GM19035 (cell line): ENCODE results near the gene CHST12.
"Not testable (repeated sequence)": the region's sequence is repeated elsewhere in the genome, so short reads cannot be mapped to it uniquely, and the experiment has no call there.

Source experiments
- ATAC-seq: cut with Tn5 transposase; IDR thresholded peaks from one replicate; pipeline ENCODE4 v1.9.1; 2021; ENCODE audit not compliant: unreplicated experiment

CHST12 gene

DNA sequence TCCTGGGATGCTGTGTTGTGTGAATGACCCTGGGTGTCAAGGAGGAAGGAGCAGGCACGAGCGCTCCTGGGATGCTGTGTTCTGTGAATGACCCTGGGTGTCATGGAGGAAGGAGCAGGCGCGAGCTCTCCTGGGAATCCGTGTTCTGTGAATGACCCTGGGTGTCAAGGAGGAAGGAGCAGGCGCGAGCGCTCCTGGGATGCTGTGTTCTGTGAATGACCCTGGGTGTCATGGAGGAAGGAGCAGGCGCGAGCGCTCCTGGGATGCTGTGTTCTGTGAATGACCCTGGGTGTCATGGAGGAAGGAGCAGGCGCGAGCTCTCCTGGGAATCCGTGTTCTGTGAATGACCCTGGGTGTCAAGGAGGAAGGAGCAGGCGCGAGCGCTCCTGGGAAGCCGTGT is 25.9 kb upstream of the CHST12 start:
- ATAC-seq = not testable (repeated sequence)

DNA sequence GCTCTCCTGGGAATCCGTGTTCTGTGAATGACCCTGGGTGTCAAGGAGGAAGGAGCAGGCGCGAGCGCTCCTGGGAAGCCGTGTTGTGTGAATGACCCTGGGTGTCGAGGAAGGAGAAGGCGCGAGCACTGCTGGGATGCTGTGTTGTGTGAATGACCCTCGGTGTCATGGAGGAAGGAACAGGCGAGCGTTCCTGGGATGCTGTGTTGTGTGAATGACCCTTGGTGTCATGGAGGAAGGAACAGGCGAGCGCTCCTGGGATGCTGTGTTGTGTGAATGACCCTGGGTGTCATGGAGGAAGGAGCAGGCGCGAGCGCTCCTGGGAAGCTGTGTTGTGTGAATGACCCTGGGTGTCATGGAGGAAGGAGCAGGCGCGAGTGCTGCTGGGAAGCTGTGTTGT is 25.3 kb upstream of the CHST12 start:
- ATAC-seq = not testable (repeated sequence)

DNA sequence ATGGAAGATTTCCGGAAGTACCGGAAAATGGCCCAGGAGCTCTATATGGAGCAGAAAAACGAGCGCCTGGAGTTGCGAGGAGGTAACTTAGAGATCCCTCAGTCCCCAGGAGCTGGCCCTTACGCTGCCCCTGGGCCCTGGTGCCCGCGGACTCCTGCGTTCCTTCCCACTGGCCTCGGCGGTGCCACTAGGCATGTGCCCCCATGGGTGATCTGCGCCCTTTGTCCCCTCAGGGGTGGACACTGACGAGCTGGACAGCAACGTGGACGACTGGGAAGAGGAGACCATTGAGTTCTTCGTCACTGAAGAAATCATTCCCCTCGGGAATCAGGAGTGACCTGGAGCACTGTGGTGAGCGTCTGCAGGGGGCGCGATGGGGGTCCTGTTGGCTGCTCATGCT is 24.2 kb upstream of the CHST12 start:
- no peak for ATAC-seq

GRCh38 chr7:2379821-2380450 is 23.5 kb upstream of the CHST12 start:
- ATAC-seq = no peak

DNA sequence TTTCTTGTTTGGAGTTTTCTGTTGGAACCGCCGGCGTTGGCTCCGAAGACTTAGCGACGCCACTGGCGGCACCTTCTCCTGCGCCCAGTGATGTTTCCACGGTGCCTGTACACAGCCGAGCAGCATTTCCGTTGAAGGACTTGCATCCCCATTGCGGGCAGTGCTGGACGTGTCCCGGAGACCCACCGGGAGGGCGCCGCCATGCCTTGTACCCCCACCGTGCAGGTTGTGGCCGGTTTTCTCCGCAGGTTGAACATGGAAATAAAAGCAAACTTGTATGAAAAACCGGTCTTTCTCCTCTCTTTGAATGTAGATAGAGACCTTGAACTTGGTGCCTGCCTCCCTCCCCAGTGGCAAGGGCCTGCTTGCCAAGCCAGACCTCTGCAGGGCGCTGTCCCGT is 22.9 kb upstream of the CHST12 start:
- no peak for ATAC-seq

DNA sequence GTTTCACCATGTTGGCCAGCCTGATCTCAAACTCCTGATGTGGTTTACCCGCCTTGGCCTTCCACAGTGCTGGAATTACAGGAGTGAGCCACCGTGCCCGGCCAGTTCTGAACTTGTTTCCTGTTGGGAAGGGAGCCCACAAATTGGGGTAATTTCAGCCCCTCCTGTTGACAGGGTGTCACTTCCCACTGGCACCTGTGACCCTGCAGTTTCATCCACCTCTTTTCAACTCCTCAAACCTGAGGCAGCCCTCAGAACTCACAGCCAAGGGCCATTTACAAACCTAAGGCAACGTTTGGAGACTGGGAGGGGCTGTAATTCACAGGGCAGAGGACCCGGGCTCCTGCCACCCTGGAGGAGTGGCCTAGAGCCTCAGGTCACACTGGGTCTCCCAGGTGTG is 22.2 kb upstream of the CHST12 start:
- no peak for ATAC-seq

GRCh38 chr7:2381881-2382509 is 21.4 kb upstream of the CHST12 start:
- no peak for ATAC-seq

DNA sequence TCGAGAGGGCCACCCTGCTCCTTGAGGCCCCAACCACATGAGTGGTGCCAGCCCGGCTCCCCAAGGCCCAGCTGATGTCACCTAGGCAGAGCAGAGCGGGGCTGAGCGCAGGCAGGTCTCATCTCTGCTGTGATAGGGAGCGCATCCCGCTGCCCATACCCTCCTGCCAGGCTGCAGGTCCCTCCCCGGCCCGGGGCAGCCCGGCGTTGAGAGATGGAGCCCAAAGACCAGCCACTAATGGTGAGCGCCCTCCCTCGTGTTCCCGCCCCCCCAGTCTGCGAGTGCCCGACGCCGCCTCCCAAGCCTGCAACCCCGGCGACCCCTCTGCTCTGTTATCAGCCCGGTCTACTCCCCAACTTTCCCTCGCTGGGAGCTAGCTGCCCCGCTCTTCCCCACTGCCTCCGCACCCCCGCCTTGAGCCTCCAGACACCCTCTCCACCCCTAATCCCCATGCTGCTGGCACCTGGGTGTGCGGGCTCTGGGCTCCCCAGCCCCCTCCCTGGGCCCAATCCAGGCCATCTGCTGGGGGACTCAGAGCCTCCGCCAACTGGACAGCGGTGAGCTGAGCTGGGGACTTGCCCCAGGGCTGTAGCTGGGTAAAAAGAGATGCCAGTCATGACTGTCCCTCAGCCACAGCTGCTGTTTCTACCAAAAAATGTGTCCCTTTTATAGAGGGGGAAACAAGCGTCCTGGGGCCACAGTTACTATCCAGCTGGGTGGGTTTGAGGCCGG is 19.7 kb upstream of the CHST12 start:
- no peak for ATAC-seq

- no peak for ATAC-seq
Measured at GRCh38 chr7:2384354-2385243, 18.8 kb upstream of the CHST12 start.

DNA sequence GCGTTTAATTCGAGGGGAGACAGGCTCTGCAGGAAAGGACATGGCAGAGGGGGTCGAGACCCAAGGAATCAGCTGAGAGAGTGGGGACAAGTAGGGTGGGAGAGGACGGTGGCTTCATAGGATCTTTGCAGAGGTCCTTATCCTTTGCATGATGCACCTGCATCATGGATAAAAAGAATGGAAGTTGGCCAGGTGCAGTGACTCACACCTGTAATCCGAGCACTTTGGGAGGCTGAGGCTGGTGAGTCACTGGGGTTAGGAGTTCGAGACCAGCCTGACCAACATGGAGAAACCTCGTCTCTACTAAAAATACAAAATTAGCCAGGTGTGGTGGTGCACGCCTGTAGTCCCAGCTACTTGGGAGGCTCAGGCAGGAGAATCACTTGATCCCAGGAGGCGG is 17.3 kb upstream of the CHST12 start:
- ATAC-seq = not testable (repeated sequence)

- ATAC-seq = no peak
Measured at GRCh38 chr7:2386964-2387669, 16.3 kb upstream of the CHST12 start.

- no peak for ATAC-seq
Measured at GRCh38 chr7:2387897-2388636, 15.3 kb upstream of the CHST12 start.

DNA sequence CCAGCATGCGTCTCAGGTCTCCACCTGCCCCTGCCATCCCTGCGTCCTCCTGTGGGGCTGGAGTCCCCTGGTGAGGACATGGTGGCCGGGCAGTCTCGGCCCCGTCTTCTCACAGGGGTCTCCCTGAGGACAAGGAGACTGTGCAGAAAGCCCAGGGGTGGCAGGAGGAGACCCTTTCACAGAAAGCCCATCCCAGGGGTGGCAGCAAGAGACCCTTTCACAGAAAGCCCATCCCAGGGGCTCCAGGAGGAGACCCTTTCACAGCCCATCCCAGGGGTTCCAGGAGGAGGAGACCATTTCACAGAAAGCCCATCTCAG is 14.8 kb upstream of the CHST12 start:
- no peak for ATAC-seq

- ATAC-seq = not testable (repeated sequence)
Measured at GRCh38 chr7:2390020-2390816, 13.2 kb upstream of the CHST12 start.

GRCh38 chr7:2393706-2394105 is 9.7 kb upstream of the CHST12 start:
- no peak for ATAC-seq

GRCh38 chr7:2394566-2395082 is 8.8 kb upstream of the CHST12 start:
- no peak for ATAC-seq

DNA sequence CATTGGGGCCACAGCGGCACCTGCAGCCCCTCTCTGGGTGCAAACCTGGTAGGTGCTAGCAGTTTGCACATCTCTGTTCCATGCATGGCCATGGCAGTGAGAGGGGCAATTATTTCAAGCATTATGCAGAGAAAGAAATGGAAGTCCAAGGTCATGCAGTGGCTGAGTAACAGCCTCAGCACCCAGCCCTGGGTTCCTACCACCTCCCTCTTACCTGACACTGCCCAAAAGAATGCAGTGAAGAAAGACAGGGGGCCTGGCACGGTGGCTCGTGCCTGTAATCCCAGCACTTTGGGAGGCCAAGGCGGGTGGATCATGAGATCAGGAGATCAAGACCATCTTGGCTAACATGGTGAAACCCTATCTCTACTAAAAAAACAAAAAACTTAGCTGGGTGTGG is 4.9 kb upstream of the CHST12 start:
- ATAC-seq = no peak

DNA sequence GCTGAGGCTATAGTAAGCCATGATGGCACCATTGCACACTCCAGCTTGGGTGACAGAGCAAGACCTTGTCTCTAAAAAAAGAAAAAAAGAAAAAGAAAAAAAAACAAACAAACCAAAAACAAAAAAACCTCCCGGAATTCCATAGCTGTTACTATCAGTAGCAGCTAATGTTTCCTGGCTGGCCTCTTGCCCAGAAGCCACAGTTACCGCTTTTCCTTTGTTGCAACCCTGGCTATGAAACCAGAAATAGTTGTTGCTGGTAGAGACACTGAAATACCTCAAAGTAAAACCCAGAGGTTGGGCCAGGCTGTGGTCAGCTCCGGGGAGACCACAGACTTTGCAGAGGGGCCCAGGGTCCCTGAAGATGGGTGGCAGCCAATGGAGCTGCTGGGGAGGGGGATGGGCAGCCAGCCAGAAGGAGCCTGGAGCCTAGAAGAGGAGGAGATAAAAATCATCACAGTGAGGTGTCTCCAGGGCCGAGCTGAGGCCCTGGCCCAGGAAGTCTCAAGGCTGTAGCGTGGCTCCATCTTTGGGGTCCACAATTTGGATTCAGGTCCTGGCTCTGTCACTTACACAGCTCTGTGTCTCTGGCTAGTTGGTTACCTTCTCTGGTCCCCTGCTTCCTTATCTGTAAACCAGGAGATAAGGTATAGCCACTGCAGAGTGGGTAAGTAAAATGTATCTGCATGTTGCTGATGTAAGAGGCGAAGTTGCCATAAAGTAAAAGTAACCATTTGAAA is 3.4 kb upstream of the CHST12 start:
- ATAC-seq = no peak

GRCh38 chr7:2402687-2403013 is 761 bp upstream of the CHST12 start:
- ATAC-seq = no peak
